Measurements from ENCODE around the gene ZFYVE1.
"Not testable (repeated sequence)": the region's sequence is repeated elsewhere in the genome, so short reads cannot be mapped to it uniquely, and the experiment has no call there.

GRCh38 chr14:73004641-73005040 lies 22.3 kb downstream of the ZFYVE1 start:
- TF ChIP-seq, protein P1, sequence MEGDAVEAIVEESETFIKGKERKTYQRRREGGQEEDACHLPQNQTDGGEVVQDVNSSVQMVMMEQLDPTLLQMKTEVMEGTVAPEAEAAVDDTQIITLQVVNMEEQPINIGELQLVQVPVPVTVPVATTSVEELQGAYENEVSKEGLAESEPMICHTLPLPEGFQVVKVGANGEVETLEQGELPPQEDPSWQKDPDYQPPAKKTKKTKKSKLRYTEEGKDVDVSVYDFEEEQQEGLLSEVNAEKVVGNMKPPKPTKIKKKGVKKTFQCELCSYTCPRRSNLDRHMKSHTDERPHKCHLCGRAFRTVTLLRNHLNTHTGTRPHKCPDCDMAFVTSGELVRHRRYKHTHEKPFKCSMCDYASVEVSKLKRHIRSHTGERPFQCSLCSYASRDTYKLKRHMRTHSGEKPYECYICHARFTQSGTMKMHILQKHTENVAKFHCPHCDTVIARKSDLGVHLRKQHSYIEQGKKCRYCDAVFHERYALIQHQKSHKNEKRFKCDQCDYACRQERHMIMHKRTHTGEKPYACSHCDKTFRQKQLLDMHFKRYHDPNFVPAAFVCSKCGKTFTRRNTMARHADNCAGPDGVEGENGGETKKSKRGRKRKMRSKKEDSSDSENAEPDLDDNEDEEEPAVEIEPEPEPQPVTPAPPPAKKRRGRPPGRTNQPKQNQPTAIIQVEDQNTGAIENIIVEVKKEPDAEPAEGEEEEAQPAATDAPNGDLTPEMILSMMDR (IDR thresholded peaks at IDR 0.05) = not testable (repeated sequence)
- not testable (repeated sequence) for TF ChIP-seq EZH2 (IDR thresholded peaks at IDR 0.05; ENCODE audit: borderline replicate concordance, insufficient read depth, low read depth, low read length, poor library complexity, severe bottlenecking)
